K562 (cell line): Measurements from ENCODE around the gene SPINK9. TPM values are rescaled to one million over a fixed set of nuclear protein-coding genes. Genes with fewer than 3 reads are reported as not detected.

Source experiments
- BHLHE40 ChIP-seq: IDR thresholded peaks from 2 replicates; pipeline ENCODE4 v1.6.1; 2011; ENCODE audit warnings: low read length, improper control_type of control experiment
- BRCA1 ChIP-seq, 2 experiments: fragments of 450-650 bp in 1 of 2; sonication (generic) in 1 of 2; formaldehyde crosslinking in 1 of 2; IDR thresholded peaks; 2 replicates each; pipeline versions ENCODE4 v1.5.0 to v1.6.1; 2017 to 2020; ENCODE audit warnings: mild to moderate bottlenecking in 1 of 2, missing genetic modification reagents in 1 of 2
- CEBPG ChIP-seq, 3 experiments: fragments of 200-800 bp in 1 of 3; sonication (Bioruptor generic) in 1 of 3; sonication (generic) in 1 of 3; formaldehyde crosslinking in 1 of 3; IDR thresholded peaks in 2 of 3; conservative IDR thresholded peaks in 1 of 3; 2 replicates each; pipeline versions ENCODE4 v1.6.1 to v1.8.0; 2016 to 2022; ENCODE audit warnings: missing compliant biosample characterization in 2 of 3, missing genetic modification characterization in 2 of 3, mild to moderate bottlenecking in 1 of 3, missing genetic modification reagents in 1 of 3
- DIDO1 ChIP-seq: fragments of 450-650 bp; IDR thresholded peaks from 2 replicates; pipeline ENCODE4 v1.6.1; 2016; ENCODE audit warnings: low read depth, missing biosample characterization, missing genetic modification characterization
- DMBX1 ChIP-seq: fragments of 250-450 bp; sonication (Bioruptor Pico); IDR thresholded peaks from 2 replicates; pipeline ENCODE4 v1.8.0; 2022; ENCODE audit warnings: inconsistent platforms, mild to moderate bottlenecking, moderate library complexity, borderline replicate concordance
- LEF1 ChIP-seq: fragments of 450-650 bp; IDR thresholded peaks from 2 replicates; pipeline ENCODE4 v1.6.1; 2016; ENCODE audit warnings: mild to moderate bottlenecking
- MTA2 ChIP-seq: fragments of 450-650 bp; IDR thresholded peaks from 2 replicates; pipeline ENCODE4 v1.6.1; 2016; ENCODE audit warnings: low read depth
- NCOA1 ChIP-seq: fragments of 450-650 bp; IDR thresholded peaks from 2 replicates; pipeline ENCODE4 v1.6.1; 2016; ENCODE audit warnings: low read depth
- NCOA2 ChIP-seq, 2 experiments: fragments of 450-650 bp; IDR thresholded peaks; 2 replicates each; pipeline ENCODE4 v1.6.1; 2018; ENCODE audit warnings: mild to moderate bottlenecking in 2 of 2, moderate library complexity in 1 of 2; ENCODE audit not compliant: partially characterized antibody in 2 of 2
- NFE2 ChIP-seq: IDR thresholded peaks from 2 replicates; pipeline ENCODE4 v1.6.1; 2014; ENCODE audit warnings: antibody characterized with exemption, low read depth
- NFE2L1 ChIP-seq: fragments of 450-650 bp; IDR thresholded peaks from 2 replicates; pipeline ENCODE4 v1.6.1; 2016; ENCODE audit warnings: missing genetic modification characterization, low read depth, mild to moderate bottlenecking, missing compliant biosample characterization, moderate library complexity, borderline replicate concordance
- RBM14 ChIP-seq: fragments of 200-400 bp; formaldehyde crosslinking; IDR thresholded peaks from 2 replicates; pipeline ENCODE4 v1.6.1; 2018; ENCODE audit warnings: low read depth, mild to moderate bottlenecking, low read length, moderate library complexity, borderline replicate concordance; ENCODE audit not compliant: insufficient read depth
- SAP30 ChIP-seq: fragments of 200-600 bp; sonication (generic); IDR thresholded peaks from 2 replicates; pipeline ENCODE4 v1.6.1; 2012; ENCODE audit warnings: borderline replicate concordance, low read depth, mild to moderate bottlenecking, moderate library complexity, low read length, control low read depth, inconsistent platforms; ENCODE audit not compliant: insufficient read depth, poor library complexity, severe bottlenecking
- SETDB1 ChIP-seq: IDR thresholded peaks from one replicate; pipeline ENCODE4 v1.6.1; 2012; ENCODE audit warnings: low read length, control low read depth, inconsistent platforms
- ZBED1 ChIP-seq: IDR thresholded peaks from 2 replicates; pipeline ENCODE4 v1.6.1; 2014
- ZNF184 ChIP-seq: sonication (generic); formaldehyde crosslinking; IDR thresholded peaks from 2 replicates; pipeline ENCODE4 v1.5.0; 2020; ENCODE audit warnings: missing genetic modification reagents
- polyA plus RNA-seq, 8 experiments: library from polyadenylated mRNA; depleted of rRNA in 4 of 8; stranded (reverse) in 5 of 8; unstranded in 3 of 8; fragments of >200 nt; fragmentation: Nextera tagmentation in 2 of 8; fragmentation: Illumina TruSeq in 1 of 8; extraction: Ambion mirVana in 2 of 8; extraction: Trizol in 1 of 8; gene quantifications; 2 replicates each; pipeline versions ENCODE4 v1.2.1 to v1.2.3, GENCODE V29; 2011 to 2014; ENCODE audit warnings: inconsistent platforms in 1 of 8, missing spikeins in 1 of 8
- total RNA-seq, 7 experiments: library from RNA; depleted of rRNA in 6 of 7; stranded (reverse); fragments of >200 nt in 6 of 7; fragmentation: Illumina TruSeq in 2 of 7; extraction: Trizol in 2 of 7; gene quantifications; 2 replicates each; pipeline versions ENCODE4 v1.2.1 to v1.2.3, GENCODE V29; 2011 to 2021; ENCODE audit warnings: low replicate concordance in 1 of 7
- TF ChIP-seq, protein P1 (sequence below): fragments of 450-650 bp; formaldehyde crosslinking; IDR thresholded peaks from 2 replicates; pipeline ENCODE4 v1.4.0; 2020; ENCODE audit warnings: mild to moderate bottlenecking, moderate library complexity
- TF ChIP-seq, protein P2 (sequence below): fragments of 250-450 bp; sonication (Bioruptor Pico); IDR thresholded peaks from 2 replicates; pipeline ENCODE4 v1.8.0; 2022; ENCODE audit warnings: moderate library complexity, mild to moderate bottlenecking, inconsistent platforms
- TF ChIP-seq, protein P3 (sequence below): sonication (generic); formaldehyde crosslinking; IDR thresholded peaks from 2 replicates; pipeline ENCODE4 v1.8.0; 2023; ENCODE audit warnings: mild to moderate bottlenecking, missing genetic modification reagents
- TF ChIP-seq, protein P4 (sequence below): fragments of 450-650 bp; conservative IDR thresholded peaks from 2 replicates; pipeline ENCODE4 v1.6.1; 2016; ENCODE audit warnings: missing genetic modification characterization, low read depth, mild to moderate bottlenecking, missing compliant biosample characterization, moderate library complexity

Gene SPINK9
- total and polyA plus RNA-seq, 9 of the 15 experiments (the other 6 are each of a cell fraction or from before 2014, with no cell fraction given): not detected

DNA sequence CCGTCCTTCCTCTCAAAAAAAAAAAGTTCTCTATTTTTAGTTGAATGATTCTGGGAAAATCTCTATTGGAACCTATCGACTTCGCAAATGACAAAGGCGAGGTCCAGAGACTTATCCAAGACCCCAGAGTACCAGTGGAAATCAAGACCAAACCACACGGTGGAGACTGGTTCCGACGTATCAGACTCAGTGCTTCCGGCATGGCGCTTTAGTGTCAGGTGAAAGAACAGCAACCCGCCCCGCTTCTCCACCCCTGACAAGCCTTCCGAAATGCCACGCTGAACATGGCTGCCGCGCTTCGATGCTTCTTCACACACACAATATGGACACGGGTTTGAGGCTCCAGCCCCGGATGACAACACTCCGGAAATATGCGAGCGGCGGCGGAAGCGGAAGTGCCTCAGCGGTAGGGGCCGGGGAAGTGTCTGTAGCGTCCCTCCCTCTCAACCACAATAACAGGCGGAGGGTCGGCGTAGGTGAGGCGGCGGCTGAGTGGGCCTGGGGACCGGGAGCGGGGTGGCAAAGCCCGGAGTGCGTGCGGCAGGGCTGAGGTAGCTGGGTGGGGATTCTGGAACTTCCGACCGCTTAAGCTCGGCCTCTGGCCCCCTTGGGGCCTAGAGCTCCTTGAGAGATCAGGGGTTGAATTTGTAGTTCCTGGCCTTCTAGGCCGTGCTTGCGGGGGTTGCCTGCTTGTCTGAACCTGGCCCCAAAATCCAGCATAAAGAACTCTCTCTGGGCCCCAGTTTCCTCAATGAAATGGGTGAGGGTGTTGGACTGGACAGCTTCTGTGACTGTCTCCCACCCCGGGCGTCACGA lies 48.4 kb downstream of the SPINK9 start, which contains the start of gene FBXO38 (continued):
- TF ChIP-seq, protein P1, sequence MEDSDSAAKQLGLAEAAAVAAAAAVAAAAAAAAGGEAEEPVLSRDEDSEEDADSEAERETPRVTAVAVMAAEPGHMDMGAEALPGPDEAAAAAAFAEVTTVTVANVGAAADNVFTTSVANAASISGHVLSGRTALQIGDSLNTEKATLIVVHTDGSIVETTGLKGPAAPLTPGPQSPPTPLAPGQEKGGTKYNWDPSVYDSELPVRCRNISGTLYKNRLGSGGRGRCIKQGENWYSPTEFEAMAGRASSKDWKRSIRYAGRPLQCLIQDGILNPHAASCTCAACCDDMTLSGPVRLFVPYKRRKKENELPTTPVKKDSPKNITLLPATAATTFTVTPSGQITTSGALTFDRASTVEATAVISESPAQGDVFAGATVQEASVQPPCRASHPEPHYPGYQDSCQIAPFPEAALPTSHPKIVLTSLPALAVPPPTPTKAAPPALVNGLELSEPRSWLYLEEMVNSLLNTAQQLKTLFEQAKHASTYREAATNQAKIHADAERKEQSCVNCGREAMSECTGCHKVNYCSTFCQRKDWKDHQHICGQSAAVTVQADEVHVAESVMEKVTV (CRISPR knock-in tag): no peak
- TF ChIP-seq SAP30: peak; percentile 88
- TF ChIP-seq CEBPG (CRISPR knock-in tag; IDR thresholded peaks at IDR 0.05): no peak
- TF ChIP-seq CEBPG (tag; conservative IDR thresholded peaks at IDR 0.05 in 1 of 2, IDR thresholded peaks at IDR 0.05 in 1 of 2): no peak
- TF ChIP-seq SETDB1: no peak
- TF ChIP-seq, protein P2, sequence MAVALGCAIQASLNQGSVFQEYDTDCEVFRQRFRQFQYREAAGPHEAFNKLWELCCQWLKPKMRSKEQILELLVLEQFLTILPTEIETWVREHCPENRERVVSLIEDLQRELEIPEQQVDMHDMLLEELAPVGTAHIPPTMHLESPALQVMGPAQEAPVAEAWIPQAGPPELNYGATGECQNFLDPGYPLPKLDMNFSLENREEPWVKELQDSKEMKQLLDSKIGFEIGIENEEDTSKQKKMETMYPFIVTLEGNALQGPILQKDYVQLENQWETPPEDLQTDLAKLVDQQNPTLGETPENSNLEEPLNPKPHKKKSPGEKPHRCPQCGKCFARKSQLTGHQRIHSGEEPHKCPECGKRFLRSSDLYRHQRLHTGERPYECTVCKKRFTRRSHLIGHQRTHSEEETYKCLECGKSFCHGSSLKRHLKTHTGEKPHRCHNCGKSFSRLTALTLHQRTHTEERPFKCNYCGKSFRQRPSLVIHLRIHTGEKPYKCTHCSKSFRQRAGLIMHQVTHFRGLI: no peak
- TF ChIP-seq NCOA1: peak; percentile 67; the same call in 1 of the 2 replicates
- no peak for TF ChIP-seq ZNF184
- no peak for TF ChIP-seq BRCA1 (IDR thresholded peaks at IDR 0.05)
- TF ChIP-seq BRCA1 (CRISPR knock-in tag; IDR thresholded peaks at IDR 0.05): no peak
- TF ChIP-seq, protein P3, sequence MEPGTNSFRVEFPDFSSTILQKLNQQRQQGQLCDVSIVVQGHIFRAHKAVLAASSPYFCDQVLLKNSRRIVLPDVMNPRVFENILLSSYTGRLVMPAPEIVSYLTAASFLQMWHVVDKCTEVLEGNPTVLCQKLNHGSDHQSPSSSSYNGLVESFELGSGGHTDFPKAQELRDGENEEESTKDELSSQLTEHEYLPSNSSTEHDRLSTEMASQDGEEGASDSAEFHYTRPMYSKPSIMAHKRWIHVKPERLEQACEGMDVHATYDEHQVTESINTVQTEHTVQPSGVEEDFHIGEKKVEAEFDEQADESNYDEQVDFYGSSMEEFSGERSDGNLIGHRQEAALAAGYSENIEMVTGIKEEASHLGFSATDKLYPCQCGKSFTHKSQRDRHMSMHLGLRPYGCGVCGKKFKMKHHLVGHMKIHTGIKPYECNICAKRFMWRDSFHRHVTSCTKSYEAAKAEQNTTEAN (CRISPR knock-in tag): no peak
- peak; percentile 39; the same call in 1 of the 2 replicates for TF ChIP-seq DMBX1 (CRISPR knock-in tag)
- no peak for TF ChIP-seq DIDO1
- no peak for TF ChIP-seq MTA2
- 0 out of 2 replicates have a peak, but pooled peaks have one; percentile 17 for TF ChIP-seq LEF1
- no peak for TF ChIP-seq BHLHE40
- no peak for TF ChIP-seq NFE2L1 (tag)
- no peak for TF ChIP-seq RBM14
- no peak; the same call in 1 of the 2 replicates for TF ChIP-seq NFE2
- TF ChIP-seq NCOA2 (IDR thresholded peaks at IDR 0.05; ENCODE audit: partially characterized antibody in 2 of 2): no peak
- TF ChIP-seq, protein P4, sequence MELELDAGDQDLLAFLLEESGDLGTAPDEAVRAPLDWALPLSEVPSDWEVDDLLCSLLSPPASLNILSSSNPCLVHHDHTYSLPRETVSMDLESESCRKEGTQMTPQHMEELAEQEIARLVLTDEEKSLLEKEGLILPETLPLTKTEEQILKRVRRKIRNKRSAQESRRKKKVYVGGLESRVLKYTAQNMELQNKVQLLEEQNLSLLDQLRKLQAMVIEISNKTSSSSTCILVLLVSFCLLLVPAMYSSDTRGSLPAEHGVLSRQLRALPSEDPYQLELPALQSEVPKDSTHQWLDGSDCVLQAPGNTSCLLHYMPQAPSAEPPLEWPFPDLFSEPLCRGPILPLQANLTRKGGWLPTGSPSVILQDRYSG (tag): 0 out of 2 replicates have a peak, but pooled peaks have one; percentile 20
- TF ChIP-seq ZBED1: no peak
